Liver (tissue), 9 donors: ENCODE measurements around the gene TENM3. TPM values are rescaled to one million over a fixed set of nuclear protein-coding genes. Genes with fewer than 3 reads are reported as not detected.

Source experiments
- DNase-seq: peaks from one replicate; pipeline ENCODE4 v3.0.0-alpha.2; 2017; ENCODE audit warnings: low spot score
- H3K27ac ChIP-seq, 2 donors: one replicate each; pipeline ENCODE4 v1.7.0; 2013; ENCODE audit warnings: inconsistent platforms in 2 of 2, low read length in 2 of 2, control low read depth in 1 of 2, low read depth in 1 of 2, mild to moderate bottlenecking in 1 of 2
- H3K27me3 ChIP-seq, 4 donors: one replicate each; pipeline versions ENCODE4 v1.6.1 to v1.7.0; 2013; ENCODE audit warnings: low read length in 3 of 4, inconsistent platforms in 1 of 4, mild to moderate bottlenecking in 1 of 4, moderate library complexity in 1 of 4; ENCODE audit not compliant: control insufficient read depth in 4 of 4, insufficient read depth in 4 of 4
- H3K36me3 ChIP-seq, 4 donors: one replicate each; pipeline versions ENCODE4 v1.6.1 to v1.7.0; 2013; ENCODE audit warnings: low read length in 3 of 4, mild to moderate bottlenecking in 3 of 4, low read depth in 1 of 4, moderate library complexity in 1 of 4; ENCODE audit not compliant: control insufficient read depth in 4 of 4, insufficient read depth in 3 of 4
- H3K4me1 ChIP-seq, 4 donors: one replicate each; pipeline versions ENCODE4 v1.6.1 to v1.7.0; 2013; ENCODE audit warnings: low read length in 3 of 4, mild to moderate bottlenecking in 3 of 4, moderate library complexity in 1 of 4; ENCODE audit not compliant: control insufficient read depth in 4 of 4, insufficient read depth in 4 of 4
- H3K4me3 ChIP-seq, 3 donors: one replicate each; pipeline versions ENCODE4 v1.6.1 to v1.7.0; 2013; ENCODE audit warnings: low read length in 3 of 3, control low read depth in 1 of 3, low read depth in 1 of 3, mild to moderate bottlenecking in 1 of 3
- H3K9ac ChIP-seq, 2 donors: one replicate each; pipeline ENCODE4 v1.7.0; 2013; ENCODE audit warnings: low read length in 2 of 2, mild to moderate bottlenecking in 2 of 2, moderate library complexity in 2 of 2, control low read depth in 1 of 2, low read depth in 1 of 2
- H3K9me3 ChIP-seq, 4 donors: one replicate each; pipeline versions ENCODE4 v1.6.1 to v1.7.0; 2013; ENCODE audit warnings: low read length in 3 of 4; ENCODE audit not compliant: control insufficient read depth in 4 of 4
- ATF3 ChIP-seq: IDR thresholded peaks from 2 replicates; pipeline ENCODE4 v1.6.1; 2016; ENCODE audit warnings: antibody characterized with exemption
- EGR1 ChIP-seq, 2 donors: IDR thresholded peaks; 2 replicates each; pipeline ENCODE4 v1.6.1; 2016 to 2018; ENCODE audit warnings: antibody characterized with exemption in 2 of 2, low read depth in 2 of 2
- FOXA1 ChIP-seq: IDR thresholded peaks from 2 replicates; pipeline ENCODE4 v1.6.1; 2016; ENCODE audit warnings: antibody characterized with exemption
- GABPA ChIP-seq, 2 donors: IDR thresholded peaks in 1 of 2; conservative IDR thresholded peaks in 1 of 2; 2 replicates each; pipeline ENCODE4 v1.6.1; 2016; ENCODE audit warnings: antibody characterized with exemption in 2 of 2, mild to moderate bottlenecking in 1 of 2, moderate library complexity in 1 of 2
- HNF4A ChIP-seq, 2 donors: conservative IDR thresholded peaks; 2 replicates each; pipeline ENCODE4 v1.6.1; 2016; ENCODE audit warnings: antibody characterized with exemption in 2 of 2, mild to moderate bottlenecking in 2 of 2
- HNF4G ChIP-seq: IDR thresholded peaks from 2 replicates; pipeline ENCODE4 v1.6.1; 2016; ENCODE audit warnings: antibody characterized with exemption
- JUND ChIP-seq, 2 donors: IDR thresholded peaks; 2 replicates each; pipeline ENCODE4 v1.6.1; 2016; ENCODE audit warnings: antibody characterized with exemption in 2 of 2
- NR2F2 ChIP-seq: IDR thresholded peaks from 2 replicates; pipeline ENCODE4 v1.6.1; 2016; ENCODE audit warnings: antibody characterized with exemption
- RAD21 ChIP-seq, 2 donors: IDR thresholded peaks; 2 replicates each; pipeline ENCODE4 v1.6.1; 2016; ENCODE audit warnings: antibody characterized with exemption in 2 of 2, mild to moderate bottlenecking in 2 of 2
- RXRA ChIP-seq, 2 donors: IDR thresholded peaks; 2 replicates each; pipeline ENCODE4 v1.6.1; 2017 to 2018; ENCODE audit warnings: antibody characterized with exemption in 2 of 2, mild to moderate bottlenecking in 1 of 2
- SP1 ChIP-seq: IDR thresholded peaks from 2 replicates; pipeline ENCODE4 v1.6.1; 2018; ENCODE audit warnings: antibody characterized with exemption, mild to moderate bottlenecking
- TAF1 ChIP-seq: conservative IDR thresholded peaks from 2 replicates; pipeline ENCODE4 v1.6.1; 2016; ENCODE audit warnings: antibody characterized with exemption, mild to moderate bottlenecking
- YY1 ChIP-seq: IDR thresholded peaks from 2 replicates; pipeline ENCODE4 v1.6.1; 2016; ENCODE audit warnings: antibody characterized with exemption, mild to moderate bottlenecking
- WGBS: extraction: QIAGEN DNeasy Blood & Tissue Kit; methylation state at CpG from one replicate; pipeline ENCODE4 v1.1.7; 2013; 5-methylcytosine and 5-hydroxymethylcytosine counted together
- polyA plus RNA-seq, 2 donors: library from polyadenylated mRNA; stranded (reverse) in 1 of 2; unstranded in 1 of 2; fragments of 200-250 nt in 1 of 2; fragments of >200 nt in 1 of 2; fragmentation: Nextera tagmentation in 1 of 2; extraction: Ambion mirVana in 1 of 2; gene quantifications; one replicate each; pipeline versions ENCODE4 v1.2.1 to v1.2.3, GENCODE V29; 2013 to 2015
- total RNA-seq, 2 donors: library from RNA; depleted of rRNA; stranded (reverse); fragments of >200 nt; gene quantifications; one replicate each; pipeline ENCODE4 v1.2.3, GENCODE V29; 2014
- TF ChIP-seq, protein P1 (sequence below): IDR thresholded peaks from 2 replicates; pipeline ENCODE4 v1.6.1; 2016; ENCODE audit warnings: antibody characterized with exemption, mild to moderate bottlenecking
- TF ChIP-seq, protein P2 (sequence below): IDR thresholded peaks from 2 replicates; pipeline ENCODE4 v1.6.1; 2016; ENCODE audit warnings: antibody characterized with exemption
- TF ChIP-seq, protein P3 (sequence below): IDR thresholded peaks from 2 replicates; pipeline ENCODE4 v1.6.1; 2016; ENCODE audit warnings: antibody characterized with exemption
- TF ChIP-seq, protein P4 (sequence below): fragments of 150-350 bp; IDR thresholded peaks from 2 replicates; pipeline ENCODE4 v1.5.1; 2017; ENCODE audit warnings: improper control_type of control experiment, low read depth, low read length; ENCODE audit not compliant: missing input control
- donor health status: healthy.
- donor health status: healthy.
- donor health status: healthy.
- donor health status: healthy.
- donor health status: healthy.

TENM3 gene
- total and polyA plus RNA-seq, 4 donors, result 0.32 to 16.8 (median 0.70) TPM

- no peaks in the 10 kb centered on the region for H3K27me3 ChIP-seq
These were observed 277.8 kb downstream of the TENM3 start for GRCh38 chr4:182521011-182521410.

GRCh38 chr4:182528819-182529218 is 285.6 kb downstream of the TENM3 start:
- no peaks in the 10 kb centered on the region for H3K36me3 ChIP-seq
- no peaks in the 10 kb centered on the region for H3K4me1 ChIP-seq
- H3K9me3 ChIP-seq, result no peaks in the 10 kb centered on the region
- no peak for DNase-seq
- no peaks in the 10 kb centered on the region for H3K27me3 ChIP-seq
- TF ChIP-seq, protein P1, sequence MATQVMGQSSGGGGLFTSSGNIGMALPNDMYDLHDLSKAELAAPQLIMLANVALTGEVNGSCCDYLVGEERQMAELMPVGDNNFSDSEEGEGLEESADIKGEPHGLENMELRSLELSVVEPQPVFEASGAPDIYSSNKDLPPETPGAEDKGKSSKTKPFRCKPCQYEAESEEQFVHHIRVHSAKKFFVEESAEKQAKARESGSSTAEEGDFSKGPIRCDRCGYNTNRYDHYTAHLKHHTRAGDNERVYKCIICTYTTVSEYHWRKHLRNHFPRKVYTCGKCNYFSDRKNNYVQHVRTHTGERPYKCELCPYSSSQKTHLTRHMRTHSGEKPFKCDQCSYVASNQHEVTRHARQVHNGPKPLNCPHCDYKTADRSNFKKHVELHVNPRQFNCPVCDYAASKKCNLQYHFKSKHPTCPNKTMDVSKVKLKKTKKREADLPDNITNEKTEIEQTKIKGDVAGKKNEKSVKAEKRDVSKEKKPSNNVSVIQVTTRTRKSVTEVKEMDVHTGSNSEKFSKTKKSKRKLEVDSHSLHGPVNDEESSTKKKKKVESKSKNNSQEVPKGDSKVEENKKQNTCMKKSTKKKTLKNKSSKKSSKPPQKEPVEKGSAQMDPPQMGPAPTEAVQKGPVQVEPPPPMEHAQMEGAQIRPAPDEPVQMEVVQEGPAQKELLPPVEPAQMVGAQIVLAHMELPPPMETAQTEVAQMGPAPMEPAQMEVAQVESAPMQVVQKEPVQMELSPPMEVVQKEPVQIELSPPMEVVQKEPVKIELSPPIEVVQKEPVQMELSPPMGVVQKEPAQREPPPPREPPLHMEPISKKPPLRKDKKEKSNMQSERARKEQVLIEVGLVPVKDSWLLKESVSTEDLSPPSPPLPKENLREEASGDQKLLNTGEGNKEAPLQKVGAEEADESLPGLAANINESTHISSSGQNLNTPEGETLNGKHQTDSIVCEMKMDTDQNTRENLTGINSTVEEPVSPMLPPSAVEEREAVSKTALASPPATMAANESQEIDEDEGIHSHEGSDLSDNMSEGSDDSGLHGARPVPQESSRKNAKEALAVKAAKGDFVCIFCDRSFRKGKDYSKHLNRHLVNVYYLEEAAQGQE, result no peak
- TF ChIP-seq RAD21 (IDR thresholded peaks at IDR 0.05), result no peak
- TF ChIP-seq TAF1, result no peak
- no peak for TF ChIP-seq NR2F2
- TF ChIP-seq, protein P2, sequence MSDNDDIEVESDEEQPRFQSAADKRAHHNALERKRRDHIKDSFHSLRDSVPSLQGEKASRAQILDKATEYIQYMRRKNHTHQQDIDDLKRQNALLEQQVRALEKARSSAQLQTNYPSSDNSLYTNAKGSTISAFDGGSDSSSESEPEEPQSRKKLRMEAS, result no peak
- TF ChIP-seq JUND (IDR thresholded peaks at IDR 0.05), result no peak
- TF ChIP-seq, protein P3, sequence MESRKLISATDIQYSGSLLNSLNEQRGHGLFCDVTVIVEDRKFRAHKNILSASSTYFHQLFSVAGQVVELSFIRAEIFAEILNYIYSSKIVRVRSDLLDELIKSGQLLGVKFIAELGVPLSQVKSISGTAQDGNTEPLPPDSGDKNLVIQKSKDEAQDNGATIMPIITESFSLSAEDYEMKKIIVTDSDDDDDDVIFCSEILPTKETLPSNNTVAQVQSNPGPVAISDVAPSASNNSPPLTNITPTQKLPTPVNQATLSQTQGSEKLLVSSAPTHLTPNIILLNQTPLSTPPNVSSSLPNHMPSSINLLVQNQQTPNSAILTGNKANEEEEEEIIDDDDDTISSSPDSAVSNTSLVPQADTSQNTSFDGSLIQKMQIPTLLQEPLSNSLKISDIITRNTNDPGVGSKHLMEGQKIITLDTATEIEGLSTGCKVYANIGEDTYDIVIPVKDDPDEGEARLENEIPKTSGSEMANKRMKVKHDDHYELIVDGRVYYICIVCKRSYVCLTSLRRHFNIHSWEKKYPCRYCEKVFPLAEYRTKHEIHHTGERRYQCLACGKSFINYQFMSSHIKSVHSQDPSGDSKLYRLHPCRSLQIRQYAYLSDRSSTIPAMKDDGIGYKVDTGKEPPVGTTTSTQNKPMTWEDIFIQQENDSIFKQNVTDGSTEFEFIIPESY, result no peak
- TF ChIP-seq EGR1 (IDR thresholded peaks at IDR 0.05; ENCODE audit: low read depth in 2 of 2), result no peak
- no peak for TF ChIP-seq FOXA1
- no peak for TF ChIP-seq ATF3
- TF ChIP-seq HNF4A (conservative IDR thresholded peaks at IDR 0.05), result no peak
- TF ChIP-seq, protein P4, sequence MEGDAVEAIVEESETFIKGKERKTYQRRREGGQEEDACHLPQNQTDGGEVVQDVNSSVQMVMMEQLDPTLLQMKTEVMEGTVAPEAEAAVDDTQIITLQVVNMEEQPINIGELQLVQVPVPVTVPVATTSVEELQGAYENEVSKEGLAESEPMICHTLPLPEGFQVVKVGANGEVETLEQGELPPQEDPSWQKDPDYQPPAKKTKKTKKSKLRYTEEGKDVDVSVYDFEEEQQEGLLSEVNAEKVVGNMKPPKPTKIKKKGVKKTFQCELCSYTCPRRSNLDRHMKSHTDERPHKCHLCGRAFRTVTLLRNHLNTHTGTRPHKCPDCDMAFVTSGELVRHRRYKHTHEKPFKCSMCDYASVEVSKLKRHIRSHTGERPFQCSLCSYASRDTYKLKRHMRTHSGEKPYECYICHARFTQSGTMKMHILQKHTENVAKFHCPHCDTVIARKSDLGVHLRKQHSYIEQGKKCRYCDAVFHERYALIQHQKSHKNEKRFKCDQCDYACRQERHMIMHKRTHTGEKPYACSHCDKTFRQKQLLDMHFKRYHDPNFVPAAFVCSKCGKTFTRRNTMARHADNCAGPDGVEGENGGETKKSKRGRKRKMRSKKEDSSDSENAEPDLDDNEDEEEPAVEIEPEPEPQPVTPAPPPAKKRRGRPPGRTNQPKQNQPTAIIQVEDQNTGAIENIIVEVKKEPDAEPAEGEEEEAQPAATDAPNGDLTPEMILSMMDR, result no peak
- TF ChIP-seq RXRA (IDR thresholded peaks at IDR 0.05), result no peak
- TF ChIP-seq HNF4G, result no peak
- no peak for TF ChIP-seq YY1
- H3K27ac ChIP-seq, result no peak overlapping the region
- H3K4me3 ChIP-seq, result no peak overlapping the region
- no peak overlapping the region for H3K9ac ChIP-seq
- WGBS, result 79% methylated on average over 8 of the region's 8 CpGs

More at GRCh38 chr4:182521011-182521410, 277.8 kb downstream of the TENM3 start:
- Histone ChIP-seq H3K4me3 (no peak overlapping the region), H3K9ac (no peak overlapping the region), H3K36me3 (no peaks in the 10 kb centered on the region), H3K27ac (no peak overlapping the region), H3K4me1 (no peaks in the 10 kb centered on the region), H3K9me3 (no peaks in the 10 kb centered on the region)
- DNase-seq, result no peak
- WGBS, result 64% methylated on average over 1 of the region's 1 CpG
- TF ChIP-seq SP1 (no peak), NR2F2 (no peak), EGR1 (IDR thresholded peaks at IDR 0.05; ENCODE audit: low read depth in 2 of 2) (no peak), RXRA (IDR thresholded peaks at IDR 0.05) (no peak), TAF1 (no peak), FOXA1 (no peak), GABPA (IDR thresholded peaks at IDR 0.05 in 1 of 2, conservative IDR thresholded peaks at IDR 0.05 in 1 of 2) (no peak), ATF3 (no peak)
- TF ChIP-seq, protein P3, result no peak
